NCI-H2196 (cell line): ENCODE data around the gene PEA15.

Experiments
- DNase-seq: peaks from one replicate; lab custom pipeline; 2025; ENCODE audit not compliant: unreplicated experiment; lab: John Stamatoyannopoulos, UW

The PEA15 gene

DNA sequence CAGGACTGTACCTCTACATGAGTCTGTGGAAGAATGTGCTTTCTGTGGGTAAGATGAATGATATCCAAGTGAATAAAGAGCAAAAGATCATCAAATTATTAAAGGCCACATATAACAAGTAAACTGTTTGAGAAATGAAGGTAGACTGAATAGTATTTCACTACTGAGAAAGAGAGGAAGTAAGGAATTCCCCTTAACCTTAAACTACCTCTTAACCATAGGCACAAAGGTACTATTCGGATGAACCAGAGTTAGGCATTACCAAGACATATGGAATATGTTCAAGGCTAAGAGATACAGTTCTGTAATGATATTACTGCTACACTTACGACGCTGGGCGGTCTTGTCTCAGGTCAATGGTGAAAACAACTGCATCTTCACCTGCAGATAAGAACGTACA, 31.6 kb downstream of the PEA15 start:
- no peak for DNase-seq

DNA sequence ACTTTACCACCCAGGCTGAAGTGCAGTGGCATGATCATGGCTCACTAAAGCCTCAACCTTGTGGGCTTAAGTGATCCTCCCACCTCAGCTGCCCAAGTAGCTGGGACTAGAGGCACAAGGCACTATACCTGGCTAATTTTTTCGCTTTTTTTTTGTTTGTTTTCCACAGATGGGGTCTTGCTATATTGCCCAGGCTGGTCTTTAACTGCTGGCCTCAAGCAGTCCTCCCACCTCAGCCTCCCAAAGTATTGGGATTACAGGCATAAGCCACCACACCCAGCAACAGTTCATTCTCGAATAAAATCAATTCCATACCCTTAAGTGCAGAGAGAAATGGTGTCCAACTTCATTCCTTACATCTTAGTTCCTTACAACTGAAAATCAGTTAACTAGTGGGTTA, 32.4 kb downstream of the PEA15 start:
- no peak for DNase-seq

DNA sequence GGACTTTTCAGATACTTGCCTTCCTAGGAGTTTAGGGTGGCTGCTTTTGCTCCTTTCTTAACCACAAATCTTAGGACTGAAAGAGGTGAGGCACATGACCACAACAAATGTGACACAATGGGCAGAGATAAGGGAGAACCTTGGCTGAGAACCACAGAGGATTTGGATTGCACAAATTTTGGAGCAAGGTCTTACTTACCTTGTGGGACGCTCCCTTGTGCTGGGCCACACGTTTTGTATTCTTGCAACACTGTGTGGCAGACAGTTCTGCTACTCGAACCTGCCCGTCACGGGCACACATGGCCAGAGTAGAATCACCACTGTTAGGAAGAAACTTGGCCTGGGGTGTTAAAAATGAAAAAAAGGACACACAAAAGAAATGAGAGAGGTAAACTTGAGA, 33.2 kb downstream of the PEA15 start:
- no peak for DNase-seq

DNA sequence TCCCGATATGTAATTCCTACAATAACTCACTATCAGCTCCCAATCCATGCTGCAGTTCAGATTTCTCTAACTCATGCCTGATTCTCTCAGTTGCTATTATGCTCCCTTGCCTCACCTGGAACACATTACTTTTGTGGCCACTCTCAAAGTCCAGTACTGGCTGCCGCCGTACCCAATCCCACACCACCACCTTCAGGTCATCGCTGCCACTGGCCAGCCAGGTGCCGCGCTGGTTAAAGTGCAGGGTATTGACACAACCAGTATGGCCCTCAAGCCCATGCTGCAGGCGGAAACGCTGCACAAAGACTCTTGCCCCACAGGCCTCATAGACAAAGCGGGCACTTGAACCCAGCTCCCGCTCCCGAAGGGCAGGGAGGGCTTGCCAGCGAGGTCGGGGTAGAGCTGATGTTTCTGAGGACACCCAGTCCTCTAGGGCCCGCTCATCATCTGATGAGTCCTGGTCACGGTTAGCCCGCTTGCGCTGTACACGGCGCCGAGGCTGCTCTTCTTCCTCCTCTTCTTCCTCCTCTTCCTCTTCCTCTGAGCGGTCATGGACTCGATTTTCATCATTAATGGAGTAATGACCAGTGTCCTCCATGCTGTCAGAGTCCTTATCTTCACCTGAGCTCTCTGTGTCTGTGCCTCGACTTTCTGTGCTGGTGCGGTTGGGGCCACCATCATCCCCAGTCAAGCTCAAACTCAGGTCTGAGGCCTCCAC, 34.6 kb downstream of the PEA15 start:
- no peak for DNase-seq

DNA sequence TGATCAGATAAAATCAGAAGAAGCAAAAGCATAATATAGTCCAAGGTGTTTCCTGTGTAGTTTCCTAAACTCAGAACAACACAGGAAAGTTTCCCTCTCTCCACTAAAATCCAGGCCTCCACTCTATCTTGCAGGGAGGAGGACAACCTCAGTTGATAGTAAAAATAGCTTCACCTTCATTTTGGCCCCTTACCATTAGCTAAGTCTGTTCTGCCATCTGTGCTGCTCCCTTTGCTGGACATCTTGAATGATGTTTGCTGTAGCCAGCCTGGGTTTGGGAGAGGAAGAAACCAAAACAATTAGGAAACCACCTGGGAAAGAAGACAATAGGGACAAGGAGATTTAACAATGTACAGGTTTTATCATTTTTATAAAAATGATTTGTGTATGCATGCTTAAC, 38.6 kb downstream of the PEA15 start:
- DNase-seq: no peak

DNA sequence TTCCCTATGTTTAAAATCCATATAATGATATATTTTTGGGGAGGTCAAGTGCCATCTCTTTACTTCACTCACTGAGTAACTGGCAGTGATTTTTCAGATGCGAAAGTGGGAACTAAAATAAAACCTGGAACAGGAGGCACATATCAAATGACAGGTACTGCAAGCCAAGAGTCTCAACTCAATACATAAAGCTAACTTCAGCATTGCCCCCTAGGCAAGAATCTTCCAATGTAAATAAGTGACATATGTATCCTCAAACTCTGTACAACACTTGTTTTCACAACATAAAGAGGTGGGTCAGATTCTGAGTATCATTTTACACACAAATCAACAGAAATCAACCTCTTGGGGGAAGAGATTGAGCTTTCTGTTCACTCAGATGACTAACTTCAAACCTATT, 39.0 kb downstream of the PEA15 start:
- DNase-seq: no peak

DNA sequence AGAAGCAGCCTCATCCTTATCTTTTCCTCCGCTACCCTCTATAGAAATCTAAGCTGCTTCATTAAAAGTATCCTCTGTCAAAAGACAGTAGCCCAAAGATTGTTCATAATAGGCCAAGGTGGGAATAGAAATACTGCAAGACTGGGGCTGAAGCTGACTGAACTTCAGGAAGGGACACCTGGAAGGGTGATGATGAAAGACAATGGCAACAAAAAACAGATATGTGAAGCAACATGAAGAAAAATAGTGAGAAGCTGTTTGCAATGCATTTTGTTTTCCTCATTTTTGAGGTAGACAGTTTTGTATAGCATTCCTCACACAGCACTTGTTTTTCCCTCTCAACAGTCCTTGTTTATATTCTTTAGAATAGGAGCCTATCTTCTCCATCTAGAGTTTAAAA, 40.2 kb downstream of the PEA15 start:
- DNase-seq: no peak

DNA sequence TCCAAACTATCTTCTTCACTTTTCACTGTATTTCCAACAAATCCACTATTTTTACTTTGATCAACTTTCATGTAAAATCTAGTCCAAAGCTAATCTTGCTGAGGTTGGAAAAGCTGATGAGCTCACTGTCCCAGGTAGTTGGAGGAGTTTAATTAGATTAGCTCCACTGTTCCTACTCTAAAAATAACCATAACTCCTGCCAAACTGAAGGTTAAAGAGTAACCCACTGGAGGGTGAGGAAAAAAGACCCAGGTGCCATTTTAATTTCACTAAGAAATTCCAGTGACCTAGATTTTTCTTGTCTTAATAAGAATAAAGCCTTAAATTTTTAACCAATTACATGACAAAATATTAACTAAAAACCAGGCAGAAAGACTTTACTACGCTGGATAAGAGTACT, 41.9 kb downstream of the PEA15 start:
- DNase-seq: no peak

DNA sequence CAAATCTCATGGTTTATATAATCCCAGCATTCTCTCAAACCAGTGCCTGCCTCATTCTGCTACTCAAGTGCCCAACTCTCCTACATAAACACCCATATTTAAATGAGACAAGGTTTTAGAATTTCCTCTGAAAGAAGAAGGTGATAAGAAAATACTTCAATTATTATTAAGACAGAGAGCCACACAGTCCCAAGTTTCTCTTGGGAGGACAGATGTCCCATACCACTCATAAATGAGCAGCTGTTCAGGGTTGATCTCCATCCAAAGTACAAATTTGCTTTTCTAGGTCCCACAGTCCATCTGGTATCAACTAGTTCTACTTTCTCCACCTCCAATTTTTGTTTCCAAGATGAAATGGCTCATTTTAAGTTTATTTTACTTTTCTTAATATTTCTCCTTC, 45.8 kb downstream of the PEA15 start:
- no peak for DNase-seq

DNA sequence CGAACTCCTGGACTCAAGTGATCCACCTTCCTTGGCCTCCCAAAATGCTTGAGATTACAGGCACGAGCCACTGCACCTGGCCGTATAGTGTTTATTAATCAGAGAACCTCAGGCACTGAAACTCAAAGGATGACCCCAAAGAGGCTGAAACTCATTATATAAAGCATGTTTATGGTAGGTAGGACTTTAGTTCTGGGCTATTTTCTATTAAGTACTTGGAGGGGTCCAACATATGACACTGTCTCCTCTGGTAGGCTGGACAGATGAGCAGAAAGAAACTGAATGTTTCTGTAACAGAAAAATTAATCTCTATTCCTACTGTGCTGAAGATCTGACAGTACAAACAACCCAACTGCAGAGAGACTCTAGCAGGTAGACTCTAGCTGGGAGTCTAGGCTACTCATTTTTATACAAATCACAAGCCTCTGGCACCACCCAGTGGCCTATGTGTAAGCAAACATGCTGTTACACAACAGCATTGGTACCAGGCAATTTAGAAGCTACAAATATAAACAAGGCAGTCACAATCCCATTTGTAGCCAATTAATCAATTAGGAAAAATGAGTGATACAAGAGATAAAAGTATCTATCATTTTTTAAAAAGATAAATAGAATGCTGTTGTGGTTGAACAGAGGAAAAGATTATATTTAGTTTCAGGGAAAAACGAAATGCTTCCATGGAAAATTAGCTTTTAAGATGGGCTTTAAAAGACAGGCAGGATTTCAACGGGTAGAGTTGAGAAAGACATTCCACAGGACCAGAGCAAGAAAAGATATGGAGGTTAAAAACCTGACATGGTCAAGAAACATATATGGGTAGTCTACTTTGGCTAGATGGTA, 46.7 kb downstream of the PEA15 start:
- DNase-seq: peak; percentile 80

DNA sequence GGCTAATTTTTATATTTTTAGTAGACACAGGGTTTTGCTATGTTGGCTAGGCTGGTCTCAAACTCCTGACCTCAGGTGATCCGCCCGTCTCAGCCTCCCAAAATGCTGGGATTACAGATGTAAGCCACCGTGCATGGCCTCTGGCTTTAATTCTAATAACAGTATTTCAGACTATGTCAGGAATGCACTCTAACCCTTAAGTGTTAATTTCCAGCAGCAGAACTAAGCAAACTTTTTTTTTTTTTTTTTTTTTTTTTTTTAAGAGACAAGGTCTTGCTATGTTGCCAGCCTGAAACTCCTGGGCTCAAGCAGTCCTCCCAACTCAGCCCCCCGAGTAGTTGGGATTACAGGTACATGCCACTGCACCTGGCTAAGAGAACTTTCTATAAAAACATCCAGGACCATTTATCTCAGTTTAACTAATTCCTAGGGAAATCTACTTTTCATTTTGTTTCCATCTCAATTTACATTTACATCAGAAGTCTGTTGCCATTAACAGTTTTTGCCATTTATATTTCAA, 50.7 kb downstream of the PEA15 start:
- no peak for DNase-seq

DNA sequence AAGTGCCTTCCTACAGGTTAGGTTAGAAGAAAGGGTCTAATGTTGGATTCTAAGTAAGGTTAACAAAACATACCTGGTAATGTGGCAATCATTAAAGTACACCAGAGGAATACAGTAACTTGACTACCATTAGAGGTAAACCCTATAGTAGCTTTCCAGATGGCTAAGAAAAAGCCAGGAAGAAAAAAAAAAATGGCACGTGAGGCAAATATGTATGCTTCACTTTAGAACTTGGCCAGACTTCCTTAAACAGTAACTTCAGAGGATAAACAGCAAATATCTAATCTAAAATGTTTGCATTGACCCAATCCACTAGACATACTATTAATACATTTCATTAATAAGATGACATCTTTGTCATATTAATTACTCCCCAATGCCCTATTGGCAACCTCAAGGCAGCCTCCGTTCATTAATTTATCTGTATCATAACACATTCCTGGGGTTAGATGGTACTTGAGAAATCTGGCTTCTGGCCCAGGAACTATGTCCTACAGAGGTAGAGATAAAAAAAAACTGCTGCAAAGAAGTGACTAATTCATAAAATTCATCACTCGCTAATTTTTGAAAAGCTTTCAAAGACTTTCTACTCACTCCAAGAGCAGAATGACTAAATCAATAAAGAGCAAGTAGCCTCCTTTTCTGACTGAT, 51.3 kb downstream of the PEA15 start:
- DNase-seq: peak; percentile 53

DNA sequence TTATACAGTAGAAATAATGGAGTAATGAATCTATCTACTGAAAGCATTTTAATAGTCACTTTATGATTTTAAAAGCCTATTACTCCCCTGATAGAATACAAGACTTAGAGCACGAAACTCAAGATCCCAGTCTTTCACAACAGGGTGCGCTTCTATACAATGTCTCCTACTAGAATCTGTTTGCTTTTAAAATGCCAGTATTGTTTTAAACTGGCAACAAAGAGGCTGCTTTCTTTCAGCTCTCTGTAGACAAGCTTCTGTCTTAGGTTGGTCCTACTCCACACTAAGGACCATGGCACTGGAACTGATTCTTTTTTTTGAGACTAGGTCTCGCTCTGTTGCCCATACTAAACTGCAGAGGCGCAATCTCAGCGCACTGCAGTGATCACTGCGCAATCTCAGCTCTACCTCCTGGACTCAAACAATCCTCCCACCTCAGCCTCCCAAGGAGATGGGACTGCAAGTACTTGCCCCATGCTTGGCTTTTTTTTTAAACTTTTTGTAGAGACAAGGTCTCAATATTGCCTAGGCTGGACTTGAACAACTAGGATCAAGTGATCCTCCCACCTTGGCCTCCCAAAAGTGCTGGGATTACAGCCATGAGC, 52.3 kb downstream of the PEA15 start:
- no peak for DNase-seq

DNA sequence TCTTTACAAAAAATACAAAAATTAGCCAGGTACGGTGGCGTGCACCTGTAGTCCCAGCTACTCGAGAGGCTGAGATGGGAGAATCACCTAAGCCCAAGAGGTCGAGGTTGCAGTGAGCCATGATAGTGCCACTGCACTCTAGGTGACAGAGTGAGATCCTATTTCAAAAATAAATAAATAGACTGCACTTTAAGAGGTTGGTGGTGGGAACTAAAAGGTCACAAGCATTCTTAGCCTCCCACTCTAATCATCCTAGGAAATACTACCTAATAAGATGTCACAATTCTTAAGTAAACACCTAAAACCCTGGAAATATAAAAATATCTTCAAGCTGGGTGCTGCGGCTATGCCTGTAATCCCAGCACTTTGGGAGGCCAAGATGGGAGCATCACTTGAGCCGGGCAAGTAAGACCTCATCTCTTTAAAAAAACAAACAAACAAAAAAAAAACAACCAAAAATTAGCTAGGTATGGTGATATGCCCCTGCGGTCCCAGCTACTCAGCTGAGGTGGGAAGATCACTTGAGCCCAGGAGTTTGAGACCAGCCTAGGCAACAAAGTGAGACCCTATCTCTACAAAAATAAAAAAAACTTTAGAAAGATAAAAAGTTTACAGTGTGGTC, 53.1 kb downstream of the PEA15 start:
- DNase-seq: no peak

DNA sequence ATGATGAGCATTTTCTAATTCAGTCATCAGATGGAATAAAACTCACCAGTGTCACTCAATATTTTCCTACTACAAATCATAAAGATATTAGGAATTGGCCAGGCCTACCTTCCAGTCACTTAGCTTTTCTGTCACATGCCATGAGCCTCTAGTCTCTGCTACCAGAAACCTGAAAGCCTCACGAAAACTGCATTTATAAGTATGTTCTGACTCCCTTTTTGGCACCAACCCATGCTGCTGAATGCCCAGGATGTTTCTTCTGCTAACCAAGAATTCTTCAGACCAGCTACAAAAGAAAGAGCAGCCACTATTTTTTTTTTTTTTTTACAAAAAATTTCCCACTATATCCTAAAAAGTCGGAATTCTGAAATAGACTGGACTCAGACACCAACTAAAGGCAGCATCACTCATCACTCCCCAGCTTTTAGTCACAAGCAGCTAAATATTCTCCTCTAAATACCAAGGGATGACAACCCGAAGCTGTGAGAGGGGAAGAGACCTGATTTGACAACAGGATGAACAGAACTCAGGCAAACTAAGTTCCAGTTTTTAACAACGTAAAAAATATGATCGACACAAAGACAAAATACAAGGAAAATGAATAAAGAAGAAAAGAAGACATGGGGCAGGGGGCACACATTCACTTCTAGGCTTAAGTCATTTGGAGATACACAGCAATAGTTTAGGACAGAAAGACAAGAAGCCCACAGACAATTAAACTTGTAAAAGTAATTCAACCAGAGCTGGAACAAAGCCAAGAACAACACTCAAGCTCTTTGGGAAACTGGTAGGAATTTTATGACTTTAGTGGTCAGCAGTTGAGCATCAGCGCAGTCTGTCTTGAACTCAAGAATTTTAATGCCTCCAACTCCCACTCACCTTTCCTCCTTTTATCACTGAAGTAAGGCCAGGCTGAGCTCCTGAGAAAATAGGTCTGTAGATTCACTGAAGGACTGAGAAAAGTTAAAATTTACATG, 55.5 kb downstream of the PEA15 start:
- peak; percentile 35 for DNase-seq

DNA sequence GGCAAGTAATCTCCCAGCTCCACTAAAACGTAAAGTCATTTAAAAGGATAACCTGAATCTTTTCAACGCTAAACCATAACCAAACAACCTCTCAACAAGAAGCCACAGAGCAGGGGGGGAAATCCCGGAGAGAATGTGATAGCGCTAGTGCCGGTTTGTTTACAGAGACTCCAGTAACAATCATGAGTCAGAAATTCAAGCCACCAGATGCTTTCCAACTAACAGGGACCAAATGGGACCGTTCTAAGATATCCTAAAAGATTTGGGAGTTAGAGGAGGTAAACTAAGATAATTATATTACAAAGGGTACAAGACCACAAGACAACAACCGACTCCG, 56.3 kb downstream of the PEA15 start:
- DNase-seq: peak; percentile 43

DNA sequence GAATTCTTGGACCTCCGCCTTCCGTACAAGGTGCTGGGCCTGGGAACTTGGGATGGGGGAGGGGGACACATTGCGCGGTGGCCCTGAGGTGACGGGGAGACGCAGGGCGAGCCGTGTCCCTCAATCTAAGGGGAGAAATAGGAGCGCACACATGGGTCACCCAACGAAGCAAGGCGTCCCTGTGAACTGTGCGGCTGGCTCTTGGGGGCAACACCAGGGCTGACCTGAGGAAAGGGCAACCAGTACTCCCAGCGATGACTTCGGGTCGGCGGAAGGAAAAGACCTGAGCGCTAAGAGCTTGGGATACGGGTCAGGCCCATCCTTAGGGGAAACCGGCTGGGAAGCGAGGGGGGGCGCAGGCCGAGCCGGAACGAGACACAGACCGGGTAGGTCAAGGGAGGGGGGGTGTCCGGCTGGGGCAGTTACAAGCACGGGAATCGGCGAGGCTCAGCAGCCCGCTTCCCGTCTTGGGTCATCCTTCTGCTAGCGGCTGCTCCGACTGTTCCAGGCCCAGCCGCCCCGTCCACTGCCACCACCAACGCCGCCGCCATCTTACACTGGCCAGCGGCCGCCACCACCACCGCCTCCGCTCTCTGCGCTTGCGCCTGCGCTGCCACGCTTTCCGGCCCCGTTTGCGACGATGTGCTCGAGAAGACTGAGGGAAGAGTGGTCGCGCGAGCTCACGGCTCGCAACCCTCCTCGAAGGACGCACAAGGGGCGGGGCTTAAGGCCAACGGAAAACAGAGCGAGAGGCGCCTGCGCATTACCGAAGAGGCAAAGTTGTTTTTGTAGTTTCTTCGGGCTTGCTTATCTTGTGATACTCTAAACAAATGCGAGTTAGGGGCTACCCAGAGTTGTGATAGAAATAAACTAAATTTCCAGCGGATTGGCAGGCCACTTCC, 57.0 kb downstream of the PEA15 start, which contains the start of gene DCAF8:
DCAF8 (minus strand) TSS at position 657 of the 902 bp plus-strand sequence. CDS start 18,541 bp downstream, outside the sequence.
- DNase-seq: peak; percentile 98

DNA sequence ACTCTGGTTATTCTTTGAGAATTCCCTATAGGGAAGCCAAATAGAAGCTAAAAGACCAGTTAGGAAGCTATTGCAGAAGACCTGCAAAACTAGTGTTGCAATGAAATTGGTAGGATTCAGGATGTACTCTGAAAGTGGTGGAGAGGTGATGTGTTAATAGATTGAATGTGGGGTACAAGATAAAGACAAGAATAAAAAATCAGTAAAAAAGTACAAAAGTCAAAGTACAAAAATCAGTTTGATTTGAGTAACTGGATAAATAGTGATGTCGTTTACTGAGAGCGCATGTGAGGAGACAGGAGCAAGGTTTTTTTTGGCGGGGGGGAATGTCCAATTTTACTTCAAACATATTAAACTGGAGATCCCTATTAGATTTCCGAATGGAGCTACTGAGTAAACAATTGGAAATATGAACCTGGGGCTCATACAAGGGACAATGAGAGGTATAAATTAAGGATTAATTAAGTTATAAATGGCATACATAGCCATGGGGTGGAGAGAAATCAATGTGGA, 59.7 kb downstream of the PEA15 start:
- DNase-seq: no peak
